Measurements from ENCODE around the gene FAF1. TPM values are rescaled to one million over a fixed set of nuclear protein-coding genes. Genes with fewer than 3 reads are reported as not detected.
A peak's percentile ranks its signal among the peaks of the same experiment; 100 is the strongest.

FAF1 gene
- total and polyA plus RNA-seq, 8 donors = 20.1 to 144 (median 27.4) TPM

GRCh38 chr1:50611675-50612074 lies 348.4 kb downstream of the FAF1 start:
- Histone ChIP-seq H3K27me3 (no peaks in the 10 kb centered on the region), H3K27ac (no peak overlapping the region), H3K4me1 (no peaks in the 10 kb centered on the region), H3K36me3 (no peaks in the 10 kb centered on the region), H3K4me3 (no peak overlapping the region), H3K9me3 (no peaks in the 10 kb centered on the region)
- DNase-seq = peak in 1 of 2 donors; percentile 21
- intact Hi-C loops (cut with DNase I; ENCODE audit: low total_unique reads) = no loop called here
- TF ChIP-seq POLR2AphosphoS5 (IDR thresholded peaks at IDR 0.05) (no peak), EP300 (IDR thresholded peaks at IDR 0.05) (no peak), POLR2A (IDR thresholded peaks at IDR 0.05) (no peak)
- TF ChIP-seq, protein P1, sequence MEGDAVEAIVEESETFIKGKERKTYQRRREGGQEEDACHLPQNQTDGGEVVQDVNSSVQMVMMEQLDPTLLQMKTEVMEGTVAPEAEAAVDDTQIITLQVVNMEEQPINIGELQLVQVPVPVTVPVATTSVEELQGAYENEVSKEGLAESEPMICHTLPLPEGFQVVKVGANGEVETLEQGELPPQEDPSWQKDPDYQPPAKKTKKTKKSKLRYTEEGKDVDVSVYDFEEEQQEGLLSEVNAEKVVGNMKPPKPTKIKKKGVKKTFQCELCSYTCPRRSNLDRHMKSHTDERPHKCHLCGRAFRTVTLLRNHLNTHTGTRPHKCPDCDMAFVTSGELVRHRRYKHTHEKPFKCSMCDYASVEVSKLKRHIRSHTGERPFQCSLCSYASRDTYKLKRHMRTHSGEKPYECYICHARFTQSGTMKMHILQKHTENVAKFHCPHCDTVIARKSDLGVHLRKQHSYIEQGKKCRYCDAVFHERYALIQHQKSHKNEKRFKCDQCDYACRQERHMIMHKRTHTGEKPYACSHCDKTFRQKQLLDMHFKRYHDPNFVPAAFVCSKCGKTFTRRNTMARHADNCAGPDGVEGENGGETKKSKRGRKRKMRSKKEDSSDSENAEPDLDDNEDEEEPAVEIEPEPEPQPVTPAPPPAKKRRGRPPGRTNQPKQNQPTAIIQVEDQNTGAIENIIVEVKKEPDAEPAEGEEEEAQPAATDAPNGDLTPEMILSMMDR (IDR thresholded peaks at IDR 0.05) = no peak
- WGBS, 5 donors = 65 to 78% (median 72%) methylated on average over 6 of the region's 6 CpGs

DNA sequence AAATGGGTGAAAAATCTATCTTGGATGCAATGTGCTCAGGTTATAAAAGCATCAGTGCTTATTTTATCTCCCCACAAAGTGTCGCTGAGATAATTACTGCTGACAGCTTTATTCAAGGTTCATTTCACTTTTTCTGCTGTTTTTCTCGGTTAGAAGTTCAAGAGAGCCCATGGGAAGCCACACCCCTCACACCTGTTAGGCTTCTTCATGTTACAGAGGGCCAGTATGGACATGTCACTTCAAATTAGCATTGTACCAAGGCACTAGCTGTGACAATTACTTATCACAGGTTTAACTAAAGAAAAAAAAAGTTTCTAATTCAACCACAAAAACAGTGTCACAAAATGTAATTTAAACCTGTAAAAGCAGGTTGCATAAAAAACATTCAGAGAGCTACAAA lies 349.5 kb downstream of the FAF1 start:
- DNase-seq = peak in 1 of 2 donors; percentile 24
- H3K27ac ChIP-seq = no peak overlapping the region
- intact Hi-C loops (cut with DNase I; ENCODE audit: low total_unique reads) = no loop called here
- H3K27me3 ChIP-seq = no peaks in the 10 kb centered on the region
- no peaks in the 10 kb centered on the region for H3K9me3 ChIP-seq
- H3K4me1 ChIP-seq = no peaks in the 10 kb centered on the region
- H3K36me3 ChIP-seq = no peaks in the 10 kb centered on the region
- TF ChIP-seq EP300 (IDR thresholded peaks at IDR 0.05) (no peak), POLR2AphosphoS5 (IDR thresholded peaks at IDR 0.05) (no peak), POLR2A (IDR thresholded peaks at IDR 0.05) (no peak)
- TF ChIP-seq, protein P1 (IDR thresholded peaks at IDR 0.05) = no peak
- no peak overlapping the region for H3K4me3 ChIP-seq
- WGBS, 5 donors = 64 to 77% (median 70%) methylated on average over 2 of the region's 2 CpGs

DNA sequence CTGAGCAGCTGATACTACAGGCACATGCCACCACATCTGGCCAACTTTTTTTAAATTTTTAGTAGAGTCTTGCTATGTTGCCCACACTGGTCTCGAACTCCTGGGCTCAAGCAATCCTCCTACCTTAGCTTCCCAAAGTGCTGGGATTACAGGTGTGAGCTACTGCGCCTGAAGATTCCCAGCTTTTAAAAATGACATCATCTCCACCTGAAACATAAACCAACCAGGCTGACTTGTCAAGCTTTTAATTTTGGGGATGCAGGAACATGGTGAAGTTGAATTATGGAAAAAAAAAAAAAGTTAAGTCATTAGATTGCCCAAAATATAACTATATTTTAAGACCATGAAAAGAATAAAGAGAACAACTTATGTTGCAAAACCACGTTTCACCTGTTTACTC lies 350.6 kb downstream of the FAF1 start:
- Histone ChIP-seq H3K27ac (no peak overlapping the region), H3K4me3 (no peak overlapping the region), H3K4me1 (no peaks in the 10 kb centered on the region), H3K36me3 (no peaks in the 10 kb centered on the region), H3K27me3 (no peaks in the 10 kb centered on the region), H3K9me3 (no peaks in the 10 kb centered on the region)
- 96 to 99% (median 97%) methylated on average over 3 of the region's 3 CpGs for WGBS, 5 donors
- intact Hi-C loops (cut with DNase I; ENCODE audit: low total_unique reads) = no loop called here
- no peak for DNase-seq
- TF ChIP-seq POLR2A (IDR thresholded peaks at IDR 0.05) = no peak
- TF ChIP-seq, protein P1 (IDR thresholded peaks at IDR 0.05) = no peak
- no peak for TF ChIP-seq POLR2AphosphoS5 (IDR thresholded peaks at IDR 0.05)
- TF ChIP-seq EP300 (IDR thresholded peaks at IDR 0.05) = no peak

DNA sequence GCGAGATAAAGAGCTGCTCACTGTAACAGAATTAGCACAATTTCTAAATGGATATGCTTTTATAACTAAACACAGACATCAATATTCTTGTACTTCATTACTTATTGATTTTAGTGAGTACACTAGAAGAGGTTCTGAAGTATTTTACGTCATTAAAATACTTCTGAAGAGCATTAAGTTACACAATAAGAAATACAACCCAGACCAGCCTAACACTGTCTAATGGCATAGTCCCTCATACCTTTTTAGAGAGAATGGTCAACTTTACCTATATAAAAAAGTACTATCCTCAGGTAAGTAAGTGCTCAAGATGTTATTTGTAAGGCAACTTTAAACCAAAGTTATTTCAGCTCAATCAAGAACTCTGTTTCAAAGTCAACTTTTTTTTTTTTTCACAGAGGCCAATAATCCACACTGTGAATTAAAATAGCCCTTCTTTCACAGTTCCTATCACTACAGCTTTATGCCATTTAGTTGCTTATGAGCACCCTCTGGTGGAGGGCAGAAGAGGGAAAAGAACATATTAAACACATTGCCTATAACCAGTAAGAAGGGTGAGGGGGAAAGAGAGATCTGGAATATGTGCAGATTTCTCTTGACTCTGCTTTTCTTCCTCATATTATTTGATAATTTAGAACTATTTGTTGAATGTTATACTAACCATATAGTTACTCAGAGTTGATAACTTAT lies 354.7 kb downstream of the FAF1 start:
- H3K36me3 ChIP-seq = no peaks in the 10 kb centered on the region
- WGBS, 5 donors = 92 to 99% (median 97%) methylated on average over 2 of the region's 2 CpGs
- no peaks in the 10 kb centered on the region for H3K27me3 ChIP-seq
- no peak overlapping the region for H3K27ac ChIP-seq
- H3K4me1 ChIP-seq = no peaks in the 10 kb centered on the region
- DNase-seq = peak in 1 of 2 donors; percentile 55
- H3K4me3 ChIP-seq = no peak overlapping the region
- intact Hi-C loops (cut with DNase I; ENCODE audit: low total_unique reads) = no loop called here
- TF ChIP-seq POLR2AphosphoS5 (IDR thresholded peaks at IDR 0.05) = no peak
- no peak for TF ChIP-seq EP300 (IDR thresholded peaks at IDR 0.05)
- TF ChIP-seq, protein P1 (IDR thresholded peaks at IDR 0.05) = peak in 3 of 7 experiments; percentile 10 to 39 (median 22)
- no peaks in the 10 kb centered on the region for H3K9me3 ChIP-seq
